Central memory CD8-positive, alpha-beta T cell (primary cell): ENCODE measurements around the gene SERF2.
"Not testable (repeated sequence)": the region's sequence is repeated elsewhere in the genome, so short reads cannot be mapped to it uniquely, and the experiment has no call there.

Experiments
- ATAC-seq: fragments of 150-1000 bp; cut with Tn5 transposase; replicated peaks from 2 replicates; pipeline ENCODE4 v1.10.0; 2022; ENCODE audit warnings: mild to moderate bottlenecking, moderate FRiP score, moderate number of reproducible peaks; ENCODE audit not compliant: poor library complexity, severe bottlenecking; ENCODE audit errors: extremely low read depth
- DNase-seq, 2 donors: peaks; one replicate each; pipeline ENCODE4 v3.0.0; 2021; ENCODE audit warnings: low spot score in 2 of 2
- H3K27ac Mint-ChIP-seq: one replicate; pipeline ENCODE4 v1.8.0; 2022; ENCODE audit warnings: low read depth, mild to moderate bottlenecking, moderate library complexity, mixed read lengths
- H3K27me3 Mint-ChIP-seq: one replicate; pipeline ENCODE4 v1.8.0; 2022; ENCODE audit warnings: mixed read lengths
- H3K36me3 Mint-ChIP-seq: one replicate; pipeline ENCODE4 v1.8.0; 2022; ENCODE audit warnings: mild to moderate bottlenecking, moderate library complexity, mixed read lengths; ENCODE audit not compliant: insufficient read depth
- H3K4me1 Mint-ChIP-seq: one replicate; pipeline ENCODE4 v1.8.0; 2022; ENCODE audit warnings: mixed read lengths
- H3K4me3 Mint-ChIP-seq: one replicate; pipeline ENCODE4 v1.8.0; 2022; ENCODE audit warnings: mild to moderate bottlenecking, moderate library complexity, mixed read lengths
- H3K9me3 Mint-ChIP-seq: one replicate; pipeline ENCODE4 v1.8.0; 2022; ENCODE audit warnings: mixed read lengths

SERF2 gene

DNA sequence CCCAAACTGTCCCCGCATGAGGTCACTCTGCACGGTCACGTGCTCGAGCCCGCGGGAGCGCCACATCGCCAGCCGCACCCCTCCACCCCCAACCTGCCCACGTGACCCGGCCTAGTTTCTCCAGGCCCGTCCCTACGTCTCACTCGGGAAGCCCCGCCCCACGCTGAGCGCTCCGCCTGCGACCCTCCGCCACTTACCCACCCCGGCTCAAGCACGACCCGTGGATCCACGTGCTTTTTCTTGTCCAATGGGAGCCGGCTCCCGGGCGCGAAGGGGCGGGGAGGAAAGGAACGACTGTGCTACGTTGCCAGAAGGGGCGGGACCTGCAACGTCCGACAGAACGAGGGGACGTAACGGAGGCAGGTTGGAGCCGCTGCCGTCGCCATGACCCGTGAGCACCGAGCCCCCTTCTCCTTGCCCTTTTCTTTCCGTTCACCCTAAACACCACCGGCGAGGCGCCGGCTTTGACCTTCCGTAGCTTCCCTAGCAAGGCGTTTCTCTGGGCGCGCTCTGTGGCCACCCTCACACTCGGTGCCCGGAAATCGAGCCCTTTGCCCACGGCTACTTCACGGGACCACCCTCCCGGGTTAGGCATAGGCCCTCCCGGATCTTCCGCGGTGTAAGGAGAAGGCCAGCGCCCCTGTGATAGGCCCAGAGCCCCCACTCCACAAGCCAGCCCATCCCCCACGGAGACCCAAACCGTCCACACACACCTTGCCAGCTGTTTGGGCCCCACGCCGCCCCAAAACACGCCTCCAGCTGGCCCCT, at the start of gene SERF2:
Gene SERF2, plus strand, starts transcription at position 328 of the 768 bp plus-strand sequence. Its CDS starts 57 bp downstream, at position 385.
- Mint-ChIP-seq H3K4me1 (peaks cover 60% of the 10 kb centered on the region), H3K27ac (peak within 1 kb of the TSS; percentile 99)

GRCh38 chr15:43746245-43746902, 45.7 kb upstream of the SERF2 start, which contains the start of gene PDIA3:
Gene PDIA3 (plus strand): TSS chr15:43746438. CDS start chr15:43746540, 102 bp downstream.
- Mint-ChIP-seq H3K36me3 (peaks cover 30% of the 10 kb centered on the region), H3K4me1 (peaks cover 33% of the 10 kb centered on the region), H3K27ac (peak within 1 kb of the TSS; percentile 97), H3K4me3 (peak within 1 kb of the TSS; percentile 97)
- H3K9me3 Mint-ChIP-seq, H3K27me3 Mint-ChIP-seq: not testable (repeated sequence)
- peak; percentile 53 for ATAC-seq
- DNase-seq, result peak; percentile 71

More for the DNA sequence above, at the start of gene SERF2:
- ATAC-seq (peak; percentile 94), DNase-seq (peak; percentile 96 to 97)
- Mint-ChIP-seq H3K9me3 (no peaks in the 10 kb centered on the region), H3K4me3 (peak within 1 kb of the TSS; percentile 95), H3K36me3 (peaks cover 22% of the 10 kb centered on the region), H3K27me3 (no peaks in the 10 kb centered on the region)

GRCh38 chr15:43746903-43747309, 45.2 kb upstream of the SERF2 start:
- H3K27me3 Mint-ChIP-seq, H3K9me3 Mint-ChIP-seq: not testable (repeated sequence)
- Mint-ChIP-seq H3K36me3 (peaks cover 32% of the 10 kb centered on the region), H3K4me3 (peak overlapping the region; percentile 97), H3K27ac (peak overlapping the region; percentile 97), H3K4me1 (peaks cover 38% of the 10 kb centered on the region)
- ATAC-seq (peak; percentile 38), DNase-seq (peak in 1 of 2 donors; percentile 14)

GRCh38 chr15:43748376-43748775, 43.7 kb upstream of the SERF2 start:
- no peaks in the 10 kb centered on the region for H3K9me3 Mint-ChIP-seq
- ATAC-seq, result no peak
- no peaks in the 10 kb centered on the region for H3K27me3 Mint-ChIP-seq
- H3K4me3 Mint-ChIP-seq, result peak overlapping the region; percentile 97
- peaks cover 49% of the 10 kb centered on the region for H3K4me1 Mint-ChIP-seq
- peaks cover 40% of the 10 kb centered on the region for H3K36me3 Mint-ChIP-seq
- peak overlapping the region; percentile 49 for H3K27ac Mint-ChIP-seq
- DNase-seq, result no peak

- Mint-ChIP-seq H3K9me3 (no peaks in the 10 kb centered on the region), H3K4me3 (peak overlapping the region; percentile 97), H3K27ac (peak overlapping the region; percentile 87), H3K27me3 (no peaks in the 10 kb centered on the region), H3K36me3 (peaks cover 47% of the 10 kb centered on the region), H3K4me1 (peaks cover 54% of the 10 kb centered on the region)
- ATAC-seq (peak; percentile 61), DNase-seq (peak in 1 of 2 donors; percentile 30)
Observed at GRCh38 chr15:43749690-43750345, 42.3 kb upstream of the SERF2 start.

GRCh38 chr15:43751885-43752284, 40.2 kb upstream of the SERF2 start:
- peak overlapping the region; percentile 36 for H3K27ac Mint-ChIP-seq

DNA sequence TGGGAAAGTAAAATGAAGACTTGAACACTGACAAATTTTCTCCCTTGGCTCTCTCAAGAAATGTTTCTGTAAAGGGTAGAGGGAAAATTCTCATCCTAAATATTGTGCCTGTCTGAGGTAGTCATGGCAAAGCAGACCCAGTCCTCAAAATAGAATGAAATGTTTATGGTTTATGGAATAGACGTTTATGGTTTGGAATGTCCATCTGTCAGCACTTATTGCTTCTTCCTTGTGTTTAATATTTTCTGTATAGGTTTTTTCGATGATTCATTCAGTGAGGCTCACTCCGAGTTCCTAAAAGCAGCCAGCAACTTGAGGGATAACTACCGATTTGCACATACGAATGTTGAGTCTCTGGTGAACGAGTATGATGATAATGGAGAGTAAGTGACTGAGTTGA, 29.3 kb upstream of the SERF2 start:
- peaks cover 84% of the 10 kb centered on the region for H3K36me3 Mint-ChIP-seq
- H3K27ac Mint-ChIP-seq, result no peak overlapping the region
- no peaks in the 10 kb centered on the region for H3K27me3 Mint-ChIP-seq
- H3K9me3 Mint-ChIP-seq, result no peaks in the 10 kb centered on the region
- ATAC-seq, result no peak
- peaks cover 9% of the 10 kb centered on the region for H3K4me1 Mint-ChIP-seq
- H3K4me3 Mint-ChIP-seq, result no peak overlapping the region
- DNase-seq, result no peak

More at GRCh38 chr15:43751885-43752284, 40.2 kb upstream of the SERF2 start:
- peaks cover 48% of the 10 kb centered on the region for H3K4me1 Mint-ChIP-seq
- H3K4me3 Mint-ChIP-seq, result peak overlapping the region; percentile 97
- DNase-seq (no peak), ATAC-seq (no peak)
- no peaks in the 10 kb centered on the region for H3K9me3 Mint-ChIP-seq
- no peaks in the 10 kb centered on the region for H3K27me3 Mint-ChIP-seq
- H3K36me3 Mint-ChIP-seq, result peaks cover 52% of the 10 kb centered on the region

DNA sequence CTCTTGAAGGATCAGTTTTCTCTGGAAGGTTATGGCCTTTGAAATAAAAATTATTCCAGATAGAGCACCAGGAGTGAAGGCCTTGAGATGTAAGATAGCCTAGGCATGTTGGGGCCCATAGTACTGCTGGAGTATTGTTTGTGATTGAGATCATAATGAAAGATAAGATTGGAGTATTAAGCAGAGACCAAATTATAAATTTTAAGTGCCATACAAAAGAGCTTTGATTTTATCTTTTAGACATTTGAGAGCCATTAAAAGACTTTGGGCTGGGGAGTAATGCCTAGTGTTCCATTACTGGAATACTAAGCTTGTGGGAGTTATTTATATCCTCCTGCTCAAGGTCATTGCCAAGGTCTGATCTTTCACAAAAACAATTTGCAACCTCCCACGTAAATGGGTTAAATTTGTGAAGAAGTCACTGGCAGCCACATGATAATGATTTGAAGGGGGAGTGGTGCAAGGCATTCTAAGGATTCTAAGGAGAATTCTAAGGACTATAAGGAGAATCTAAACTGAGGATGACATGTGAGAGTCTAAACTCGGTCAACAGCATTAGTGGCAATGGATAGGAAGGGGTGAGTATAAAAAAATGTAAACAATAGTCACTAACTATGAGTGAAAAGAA, 28.2 kb upstream of the SERF2 start:
- ATAC-seq (no peak), DNase-seq (no peak)
- Mint-ChIP-seq H3K27me3 (no peaks in the 10 kb centered on the region), H3K4me3 (no peak overlapping the region), H3K36me3 (peaks cover 86% of the 10 kb centered on the region), H3K27ac (peak overlapping the region; percentile 30), H3K4me1 (peaks cover 9% of the 10 kb centered on the region), H3K9me3 (no peaks in the 10 kb centered on the region)

GRCh38 chr15:43769584-43770228, 22.4 kb upstream of the SERF2 start:
- Mint-ChIP-seq H3K4me3 (no peak overlapping the region), H3K27me3 (no peaks in the 10 kb centered on the region), H3K36me3 (peaks cover 82% of the 10 kb centered on the region), H3K9me3 (no peaks in the 10 kb centered on the region), H3K4me1 (no peaks in the 10 kb centered on the region), H3K27ac (no peak overlapping the region)
- DNase-seq, result peak in 1 of 2 donors; percentile 37
- ATAC-seq, result no peak

DNA sequence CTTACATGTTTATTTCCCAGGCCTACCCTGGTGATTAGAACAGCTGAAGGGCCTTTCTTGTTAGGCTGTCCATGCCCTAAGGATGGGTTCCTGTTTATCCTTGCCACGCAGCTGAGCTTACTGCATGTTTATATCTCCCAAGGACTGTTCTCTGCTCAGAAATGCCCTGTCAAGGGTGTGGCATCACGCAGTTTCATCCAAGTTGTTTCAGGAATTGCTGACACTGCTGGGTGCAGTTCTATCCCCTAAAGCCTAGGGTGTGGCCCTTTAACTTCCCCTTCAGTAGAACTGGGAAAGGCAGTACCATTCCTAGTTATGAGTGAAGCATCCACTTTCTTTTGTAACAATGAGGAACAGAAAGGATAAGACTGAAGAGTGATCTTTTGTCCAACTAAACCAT, 20.3 kb upstream of the SERF2 start:
- Mint-ChIP-seq H3K9me3 (no peaks in the 10 kb centered on the region), H3K27me3 (no peaks in the 10 kb centered on the region), H3K36me3 (peaks cover 71% of the 10 kb centered on the region), H3K4me1 (peaks cover 7% of the 10 kb centered on the region), H3K27ac (no peak overlapping the region), H3K4me3 (no peak overlapping the region)
- DNase-seq (no peak), ATAC-seq (no peak)

- Mint-ChIP-seq H3K27me3 (no peaks in the 10 kb centered on the region), H3K4me3 (no peak overlapping the region), H3K36me3 (peaks cover 71% of the 10 kb centered on the region), H3K27ac (no peak overlapping the region), H3K4me1 (peaks cover 14% of the 10 kb centered on the region), H3K9me3 (no peaks in the 10 kb centered on the region)
- DNase-seq (no peak), ATAC-seq (no peak)
Observed at GRCh38 chr15:43772624-43773023, 19.5 kb upstream of the SERF2 start.

DNA sequence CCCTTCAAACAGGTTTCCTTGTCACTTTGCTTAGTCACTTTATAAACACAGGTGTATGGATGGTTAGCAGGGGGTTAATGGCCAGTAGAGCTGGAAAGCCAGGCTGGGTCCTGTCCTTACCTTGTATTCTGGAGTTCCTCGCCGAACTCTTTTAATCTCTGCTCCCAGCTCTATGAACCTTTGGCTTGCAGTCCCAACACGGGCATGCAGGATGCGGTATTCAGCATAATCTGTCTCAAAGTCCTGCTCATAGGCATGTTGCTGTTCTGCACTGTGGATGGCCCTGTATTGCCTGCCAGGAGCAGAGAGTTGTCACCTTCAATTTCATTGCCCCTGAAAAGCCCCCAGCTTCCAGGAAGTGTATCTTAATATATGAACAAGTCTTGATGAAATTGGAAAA, 18.1 kb upstream of the SERF2 start:
- Mint-ChIP-seq H3K27me3 (no peaks in the 10 kb centered on the region), H3K36me3 (peaks cover 60% of the 10 kb centered on the region), H3K4me1 (peaks cover 19% of the 10 kb centered on the region), H3K4me3 (no peak overlapping the region), H3K9me3 (no peaks in the 10 kb centered on the region), H3K27ac (peak overlapping the region; percentile 20)
- no peak for ATAC-seq
- no peak for DNase-seq
